DMS79 (cell line): Measurements from ENCODE around the gene PBX1.

ENCODE experiments used
- DNase-seq: peaks from one replicate; lab custom pipeline; 2025; lab: John Stamatoyannopoulos, UW

Gene PBX1

GRCh38 chr1:164695956-164696665, 137.1 kb downstream of the PBX1 start:
- DNase-seq = no peak

GRCh38 chr1:164699815-164700491, 141.0 kb downstream of the PBX1 start:
- no peak for DNase-seq

GRCh38 chr1:164700683-164701082, 141.7 kb downstream of the PBX1 start:
- DNase-seq = no peak

- no peak for DNase-seq
Measured at GRCh38 chr1:164701189-164701761, 142.3 kb downstream of the PBX1 start.

- no peak for DNase-seq
Measured at GRCh38 chr1:164702216-164702615, 143.2 kb downstream of the PBX1 start.

- no peak for DNase-seq
Measured at GRCh38 chr1:164702664-164703063, 143.7 kb downstream of the PBX1 start.

GRCh38 chr1:164703463-164703862, 144.5 kb downstream of the PBX1 start:
- DNase-seq = no peak

- no peak for DNase-seq
Measured at GRCh38 chr1:164703960-164704411, 145.0 kb downstream of the PBX1 start.

GRCh38 chr1:164704954-164705353, 146.0 kb downstream of the PBX1 start:
- no peak for DNase-seq

- DNase-seq = no peak
Measured at GRCh38 chr1:164706606-164706987, 147.6 kb downstream of the PBX1 start.

- DNase-seq = no peak
Measured at GRCh38 chr1:164707868-164708331, 148.9 kb downstream of the PBX1 start.

- no peak for DNase-seq
Measured at GRCh38 chr1:164708596-164708995, 149.6 kb downstream of the PBX1 start.

GRCh38 chr1:164709126-164709525, 150.1 kb downstream of the PBX1 start:
- no peak for DNase-seq

- DNase-seq = no peak
Measured at GRCh38 chr1:164709541-164710278, 150.7 kb downstream of the PBX1 start.

- DNase-seq = no peak
Measured at GRCh38 chr1:164712131-164713036, 153.4 kb downstream of the PBX1 start.

GRCh38 chr1:164713456-164714207, 154.6 kb downstream of the PBX1 start:
- no peak for DNase-seq

GRCh38 chr1:164716992-164717703, 158.2 kb downstream of the PBX1 start:
- DNase-seq = no peak

- DNase-seq = no peak
Measured at GRCh38 chr1:164718821-164719220, 159.8 kb downstream of the PBX1 start.

- DNase-seq = no peak
Measured at GRCh38 chr1:164719676-164720439, 160.9 kb downstream of the PBX1 start.
